Nephron progenitor cell (in vitro differentiated cells): ENCODE measurements around the gene DAB1.

Experiments used
- DNase-seq: peaks from one replicate; pipeline ENCODE4 v3.0.0; 2021
- H3K27ac Mint-ChIP-seq: 2 replicates; pipeline ENCODE4 v1.8.0; 2021; ENCODE audit warnings: mild to moderate bottlenecking, moderate library complexity, mixed read lengths
- H3K27me3 Mint-ChIP-seq: 2 replicates; pipeline ENCODE4 v1.8.0; 2021; ENCODE audit warnings: mild to moderate bottlenecking, low read depth, mixed read lengths; ENCODE audit not compliant: poor library complexity
- H3K36me3 Mint-ChIP-seq: 2 replicates; pipeline ENCODE4 v1.8.0; 2021; ENCODE audit warnings: low read depth, mixed read lengths
- H3K4me1 Mint-ChIP-seq: 2 replicates; pipeline ENCODE4 v1.8.0; 2021; ENCODE audit warnings: mixed read lengths
- H3K4me3 Mint-ChIP-seq: 2 replicates; pipeline ENCODE4 v1.8.0; 2021; ENCODE audit warnings: mild to moderate bottlenecking, moderate library complexity, mixed read lengths
- H3K9me3 Mint-ChIP-seq: 2 replicates; pipeline ENCODE4 v1.8.0; 2021; ENCODE audit warnings: mild to moderate bottlenecking, moderate library complexity, mixed read lengths
- CTCF ChIP-seq: fragments of 200-600 bp; sonication (generic); IDR thresholded peaks from 2 replicates; pipeline ENCODE4 v1.5.0; 2021; ENCODE audit warnings: antibody characterized with exemption

The DAB1 gene

GRCh38 chr1:57467830-57468229 is 44.0 kb upstream of the DAB1 start:
- no peak for DNase-seq
- H3K36me3 Mint-ChIP-seq: no peaks in the 10 kb centered on the region
- H3K4me3 Mint-ChIP-seq: no peak overlapping the region
- H3K27ac Mint-ChIP-seq: no peak overlapping the region
- H3K9me3 Mint-ChIP-seq: peaks cover 13% of the 10 kb centered on the region
- peaks cover 7% of the 10 kb centered on the region for H3K27me3 Mint-ChIP-seq
- no peaks in the 10 kb centered on the region for H3K4me1 Mint-ChIP-seq
- TF ChIP-seq CTCF: no peak

- no peak overlapping the region for H3K4me3 Mint-ChIP-seq
- H3K36me3 Mint-ChIP-seq: no peaks in the 10 kb centered on the region
- H3K27ac Mint-ChIP-seq: no peak overlapping the region
- no peaks in the 10 kb centered on the region for H3K9me3 Mint-ChIP-seq
- DNase-seq: no peak
- no peaks in the 10 kb centered on the region for H3K4me1 Mint-ChIP-seq
- peaks cover 7% of the 10 kb centered on the region for H3K27me3 Mint-ChIP-seq
- TF ChIP-seq CTCF: no peak
These were observed 40.9 kb upstream of the DAB1 start for GRCh38 chr1:57464756-57465155.

- Mint-ChIP-seq H3K36me3 (no peaks in the 10 kb centered on the region), H3K4me1 (no peaks in the 10 kb centered on the region), H3K27me3 (peaks cover 5% of the 10 kb centered on the region), H3K27ac (no peak overlapping the region), H3K4me3 (no peak overlapping the region), H3K9me3 (no peaks in the 10 kb centered on the region)
- no peak for TF ChIP-seq CTCF
- DNase-seq: no peak
These were observed 39.5 kb upstream of the DAB1 start for GRCh38 chr1:57463343-57463742.

GRCh38 chr1:57461405-57461804 is 37.5 kb upstream of the DAB1 start:
- Mint-ChIP-seq H3K4me3 (no peak overlapping the region), H3K36me3 (no peaks in the 10 kb centered on the region)
- no peak for TF ChIP-seq CTCF

GRCh38 chr1:57451516-57451915 is 27.7 kb upstream of the DAB1 start:
- Mint-ChIP-seq H3K27ac (no peak overlapping the region), H3K36me3 (no peaks in the 10 kb centered on the region), H3K9me3 (no peaks in the 10 kb centered on the region), H3K27me3 (peaks cover 30% of the 10 kb centered on the region), H3K4me1 (no peaks in the 10 kb centered on the region), H3K4me3 (no peak overlapping the region)
- no peak for DNase-seq
- TF ChIP-seq CTCF: no peak

More at GRCh38 chr1:57461405-57461804, 37.5 kb upstream of the DAB1 start:
- Mint-ChIP-seq H3K27ac (no peak overlapping the region), H3K4me1 (no peaks in the 10 kb centered on the region), H3K27me3 (peaks cover 2% of the 10 kb centered on the region), H3K9me3 (no peaks in the 10 kb centered on the region)
- DNase-seq: no peak

- Mint-ChIP-seq H3K27me3 (peaks cover 30% of the 10 kb centered on the region), H3K4me3 (no peak overlapping the region), H3K9me3 (no peaks in the 10 kb centered on the region), H3K4me1 (no peaks in the 10 kb centered on the region), H3K27ac (no peak overlapping the region), H3K36me3 (no peaks in the 10 kb centered on the region)
- TF ChIP-seq CTCF: no peak
- DNase-seq: no peak
These were observed 27.1 kb upstream of the DAB1 start for GRCh38 chr1:57450981-57451380.
